ENCODE data around the gene RETSAT. TPM values are rescaled to one million over a fixed set of nuclear protein-coding genes. Genes with fewer than 3 reads are reported as not detected.

Gene RETSAT
- total and polyA plus RNA-seq, 2 of the 13 experiments (the other 11 are each of a cell fraction or from before 2014, with no cell fraction given) = 46.7 to 61.0 TPM

GRCh38 chr2:85308896-85309555 lies 45.3 kb downstream of the RETSAT start (continued):
- TF ChIP-seq ZNF710 (CRISPR knock-in tag; IDR thresholded peaks at IDR 0.05; ENCODE audit: borderline replicate concordance) (0 out of 2 replicates have a peak, but pooled peaks have one; percentile 28), ZNF17 (CRISPR knock-in tag; IDR thresholded peaks at IDR 0.05) (no peak), GABPB1 (CRISPR knock-in tag; IDR thresholded peaks at IDR 0.05) (peak; percentile 61; the same call in 1 of the 2 replicates), EP300 (IDR thresholded peaks at IDR 0.05; ENCODE audit: low read depth in 2 of 2, low read length in 2 of 2) (no peak), EP300 (CRISPR knock-in tag; IDR thresholded peaks at IDR 0.05; ENCODE audit: borderline replicate concordance) (no peak), MTA1 (CRISPR knock-in tag; IDR thresholded peaks at IDR 0.05; ENCODE audit: borderline replicate concordance) (no peak; the same call in 1 of the 2 replicates), ZNF577 (CRISPR knock-in tag; IDR thresholded peaks at IDR 0.05; ENCODE audit: borderline replicate concordance, low read depth) (no peak), THAP7 (CRISPR knock-in tag; IDR thresholded peaks at IDR 0.05) (no peak), SRF (IDR thresholded peaks at IDR 0.05; ENCODE audit: low read depth, low read length) (no peak), POLR2G (IDR thresholded peaks at IDR 0.05; ENCODE audit: low read depth, low read length) (peak; percentile 58), HMGA1 (CRISPR knock-in tag; conservative IDR thresholded peaks at IDR 0.05) (no peak), UBTF (CRISPR knock-in tag; IDR thresholded peaks at IDR 0.05) (peak; percentile 51; the same call in 1 of the 2 replicates), ZNF101 (CRISPR knock-in tag; IDR thresholded peaks at IDR 0.05; ENCODE audit: borderline replicate concordance, low read depth) (no peak), KDM5A (IDR thresholded peaks at IDR 0.05; ENCODE audit: borderline replicate concordance, low read length) (no peak), ZFY (CRISPR knock-in tag; IDR thresholded peaks at IDR 0.05) (peak; percentile 63), CHD4 (IDR thresholded peaks at IDR 0.05; ENCODE audit: borderline replicate concordance, low read length) (no peak), SCMH1 (CRISPR knock-in tag; IDR thresholded peaks at IDR 0.05; ENCODE audit: borderline replicate concordance) (no peak), ZBTB14 (CRISPR knock-in tag; IDR thresholded peaks at IDR 0.05) (no peak), ZNF33B (CRISPR knock-in tag; IDR thresholded peaks at IDR 0.05) (no peak), MBNL3 (CRISPR knock-in tag; conservative IDR thresholded peaks at IDR 0.05) (no peak), AGO2 (optimal IDR thresholded peaks at IDR 0.05; ENCODE audit: low read depth, low read length) (peak; percentile 91), SOX13 (IDR thresholded peaks at IDR 0.05) (no peak), SOX13 (CRISPR knock-in tag; conservative IDR thresholded peaks at IDR 0.05 in 1 of 2, IDR thresholded peaks at IDR 0.05 in 1 of 2) (0 out of 4 replicates have a peak, but pooled peaks of 1 of the 2 experiments have one; percentile 12), ZNF781 (CRISPR knock-in tag; IDR thresholded peaks at IDR 0.05; ENCODE audit: borderline replicate concordance, not compliant biosample characterization) (no peak)

All from HepG2 (cell line).